HepG2 (cell line): Measurements from ENCODE around the gene GAD1. TPM values are rescaled to one million over a fixed set of nuclear protein-coding genes. Genes with fewer than 3 reads are reported as not detected.
A peak's percentile ranks its signal among the peaks of the same experiment; 100 is the strongest.

Experiments
- ARID4A ChIP-seq: sonication (generic); formaldehyde crosslinking; IDR thresholded peaks from 2 replicates; pipeline ENCODE4 v1.5.0; 2020; ENCODE audit warnings: mild to moderate bottlenecking, missing genetic modification reagents, borderline replicate concordance
- BHLHE40 ChIP-seq: IDR thresholded peaks from 2 replicates; pipeline ENCODE4 v1.6.1; 2011; ENCODE audit warnings: low read length, improper control_type of control experiment
- CENPX ChIP-seq: sonication (generic); formaldehyde crosslinking; IDR thresholded peaks from 2 replicates; pipeline ENCODE4 v1.9.0; 2021; ENCODE audit warnings: mild to moderate bottlenecking, missing genetic modification reagents, moderate library complexity
- ETV5 ChIP-seq: IDR thresholded peaks from 2 replicates; pipeline ENCODE4 v1.6.1; 2018; ENCODE audit warnings: missing biosample characterization, missing genetic modification reagents, inconsistent platforms, borderline replicate concordance
- MIER2 ChIP-seq: IDR thresholded peaks from 2 replicates; pipeline ENCODE4 v1.6.1; 2016; ENCODE audit warnings: missing biosample characterization, missing genetic modification reagents
- MIXL1 ChIP-seq: IDR thresholded peaks from 2 replicates; pipeline ENCODE4 v1.6.1; 2016
- RXRB ChIP-seq: IDR thresholded peaks from 2 replicates; pipeline ENCODE4 v1.6.1; 2016; ENCODE audit warnings: borderline replicate concordance, missing genetic modification reagents, missing compliant biosample characterization
- SALL1 ChIP-seq: sonication (generic); formaldehyde crosslinking; IDR thresholded peaks from 2 replicates; pipeline ENCODE4 v1.8.0; 2022; ENCODE audit warnings: mild to moderate bottlenecking, missing genetic modification reagents
- SATB2 ChIP-seq: sonication (generic); formaldehyde crosslinking; IDR thresholded peaks from 2 replicates; pipeline ENCODE4 v1.5.0; 2020; ENCODE audit warnings: missing genetic modification reagents
- SNAPC2 ChIP-seq: sonication (generic); formaldehyde crosslinking; IDR thresholded peaks from 2 replicates; pipeline ENCODE4 v1.8.1; 2022; ENCODE audit warnings: mild to moderate bottlenecking, missing genetic modification reagents
- SNAPC5 ChIP-seq: sonication (generic); formaldehyde crosslinking; IDR thresholded peaks from 2 replicates; pipeline ENCODE4 v1.8.1; 2023; ENCODE audit warnings: mild to moderate bottlenecking, missing genetic modification reagents, borderline replicate concordance
- SOX5 ChIP-seq: IDR thresholded peaks from 2 replicates; pipeline ENCODE4 v1.6.1; 2016; ENCODE audit warnings: borderline replicate concordance
- ZBTB26 ChIP-seq: IDR thresholded peaks from 2 replicates; pipeline ENCODE4 v1.6.1; 2016; ENCODE audit warnings: missing compliant biosample characterization, missing genetic modification reagents, borderline replicate concordance
- ZBTB7B ChIP-seq: sonication (generic); formaldehyde crosslinking; IDR thresholded peaks from 2 replicates; pipeline ENCODE4 v1.4.0; 2020; ENCODE audit warnings: missing genetic modification reagents
- ZFX ChIP-seq: sonication (generic); formaldehyde crosslinking; IDR thresholded peaks from 2 replicates; pipeline ENCODE4 v1.4.0; 2020; ENCODE audit warnings: mild to moderate bottlenecking, low read depth, missing genetic modification reagents, moderate library complexity
- ZNF124 ChIP-seq: sonication (generic); formaldehyde crosslinking; IDR thresholded peaks from 2 replicates; pipeline ENCODE4 v1.4.0; 2020; ENCODE audit warnings: missing genetic modification reagents
- ZNF441 ChIP-seq: sonication (generic); formaldehyde crosslinking; IDR thresholded peaks from 2 replicates; pipeline ENCODE4 v1.7.0; 2021; ENCODE audit warnings: missing genetic modification reagents, borderline replicate concordance
- ZNF580 ChIP-seq: IDR thresholded peaks from 2 replicates; pipeline ENCODE4 v1.6.1; 2016; ENCODE audit warnings: low read depth, borderline replicate concordance
- ZNF615 ChIP-seq: sonication (generic); formaldehyde crosslinking; IDR thresholded peaks from 2 replicates; pipeline ENCODE4 v1.5.0; 2020; ENCODE audit warnings: mild to moderate bottlenecking, missing genetic modification reagents, borderline replicate concordance
- ZXDC ChIP-seq: sonication (generic); formaldehyde crosslinking; IDR thresholded peaks from 2 replicates; pipeline ENCODE4 v1.5.0; 2020; ENCODE audit warnings: mild to moderate bottlenecking, missing genetic modification reagents
- polyA plus RNA-seq, 8 experiments: library from polyadenylated mRNA; depleted of rRNA in 3 of 8; stranded (reverse) in 7 of 8; unstranded in 1 of 8; fragments of >200 nt; fragmentation: Illumina TruSeq in 4 of 8; extraction: Trizol in 4 of 8; gene quantifications; 2 replicates each; pipeline versions ENCODE4 v1.2.1 to v1.2.3, GENCODE V29; 2011 to 2016; ENCODE audit warnings: low read depth in 4 of 8, missing spikeins in 1 of 8, mixed read lengths in 1 of 8; ENCODE audit not compliant: insufficient read depth in 1 of 8
- total RNA-seq, 5 experiments: library from RNA; depleted of rRNA; stranded (reverse); fragments of >200 nt; fragmentation: Illumina TruSeq; extraction: Trizol; gene quantifications; 2 replicates each; pipeline ENCODE4 v1.2.3, GENCODE V29; 2016; ENCODE audit warnings: low read depth in 1 of 5

GAD1 gene
- total and polyA plus RNA-seq, 2 of the 13 experiments (the other 11 are each of a cell fraction or from before 2014, with no cell fraction given), result 0.09 to 0.13 TPM

- TF ChIP-seq ARID4A, result peak; percentile 50; the same call in 1 of the 2 replicates
- TF ChIP-seq ZNF580 (CRISPR knock-in tag), result 0 out of 2 replicates have a peak, but pooled peaks have one; percentile 52
- TF ChIP-seq SOX5 (CRISPR knock-in tag), result 0 out of 2 replicates have a peak, but pooled peaks have one; percentile 16
- TF ChIP-seq CENPX (CRISPR knock-in tag), result 0 out of 2 replicates have a peak, but pooled peaks have one; percentile 73
- no peak for TF ChIP-seq MIXL1 (CRISPR knock-in tag)
- TF ChIP-seq MIER2 (CRISPR knock-in tag), result peak; percentile 98
- no peak for TF ChIP-seq ZXDC (CRISPR knock-in tag)
- peak; percentile 21; the same call in 1 of the 2 replicates for TF ChIP-seq ZBTB7B
- TF ChIP-seq RXRB (CRISPR knock-in tag), result 0 out of 2 replicates have a peak, but pooled peaks have one; percentile 20
- TF ChIP-seq ZNF441 (CRISPR knock-in tag), result peak; percentile 34; the same call in 1 of the 2 replicates
- peak; percentile 24; the same call in 1 of the 2 replicates for TF ChIP-seq ZFX (CRISPR knock-in tag)
- peak; percentile 53; the same call in 1 of the 2 replicates for TF ChIP-seq SALL1 (CRISPR knock-in tag)
- TF ChIP-seq ZNF124 (CRISPR knock-in tag), result no peak
- 0 out of 2 replicates have a peak, but pooled peaks have one; percentile 28 for TF ChIP-seq SNAPC2 (CRISPR knock-in tag)
- TF ChIP-seq ZNF615 (CRISPR knock-in tag), result 0 out of 2 replicates have a peak, but pooled peaks have one; percentile 34
- TF ChIP-seq ETV5, result peak; percentile 21; the same call in 1 of the 2 replicates
- TF ChIP-seq BHLHE40, result 0 out of 2 replicates have a peak, but pooled peaks have one; percentile 11
- TF ChIP-seq SATB2, result 0 out of 2 replicates have a peak, but pooled peaks have one; percentile 46
- TF ChIP-seq SNAPC5 (CRISPR knock-in tag), result 0 out of 2 replicates have a peak, but pooled peaks have one; percentile 28
- 0 out of 2 replicates have a peak, but pooled peaks have one; percentile 46 for TF ChIP-seq ZBTB26 (CRISPR knock-in tag)
Measured at GRCh38 chr2:170813611-170814532, 2.8 kb upstream of the GAD1 start (continued).
